OCI-LY3 (cell line): ENCODE results near the gene PHLPP2.

ENCODE experiments used
- EZH2phosphoT487 ChIP-seq: fragments of 200-600 bp; shearing (Covaris generic); IDR thresholded peaks from 2 replicates; pipeline ENCODE4 v1.6.1; 2018; ENCODE audit warnings: antibody characterized with exemption, mixed run types, low read depth
- TF ChIP-seq, protein P1 (sequence below): fragments of 200-600, 300-600 bp; sonication (generic); IDR thresholded peaks from 2 replicates; pipeline ENCODE4 v1.5.1; 2014; ENCODE audit warnings: antibody characterized with exemption, low read length, low read depth

DNA sequence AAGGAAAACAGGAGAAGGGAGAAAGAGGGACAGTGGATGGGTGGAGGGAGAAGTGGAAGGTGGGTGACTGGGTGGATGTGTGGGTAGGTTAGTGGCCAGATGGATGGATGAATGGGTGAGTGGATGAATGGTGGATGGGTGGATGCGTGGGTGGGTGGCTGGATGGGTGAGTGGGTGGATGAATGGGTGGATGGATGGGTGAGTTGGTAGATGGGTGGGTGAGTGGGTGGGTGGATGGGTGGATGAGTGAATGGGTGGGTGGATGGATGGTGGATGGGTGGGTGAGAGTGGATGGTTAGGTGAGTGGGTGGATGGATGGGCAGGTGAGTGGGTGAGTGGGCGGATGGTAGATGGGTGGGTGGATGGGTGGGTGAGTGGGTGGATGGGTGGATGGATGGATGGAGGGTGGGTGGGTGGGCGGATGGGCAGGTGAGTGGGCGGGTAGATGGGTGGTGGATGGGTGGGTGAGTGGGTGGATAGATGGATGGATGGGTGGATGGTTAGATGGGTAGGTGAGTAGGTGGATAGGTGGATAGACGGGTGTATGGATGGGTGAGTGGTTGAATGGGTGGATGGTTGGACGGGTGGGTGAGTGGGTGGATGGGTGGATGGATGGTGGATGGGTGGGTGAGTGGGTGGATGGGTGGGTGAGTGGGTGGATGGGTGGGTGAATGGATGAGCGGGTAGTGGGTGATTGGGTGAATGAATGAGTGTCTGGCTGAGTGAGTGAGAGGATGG lies 99.2 kb downstream of the PHLPP2 start:
- TF ChIP-seq, protein P1, sequence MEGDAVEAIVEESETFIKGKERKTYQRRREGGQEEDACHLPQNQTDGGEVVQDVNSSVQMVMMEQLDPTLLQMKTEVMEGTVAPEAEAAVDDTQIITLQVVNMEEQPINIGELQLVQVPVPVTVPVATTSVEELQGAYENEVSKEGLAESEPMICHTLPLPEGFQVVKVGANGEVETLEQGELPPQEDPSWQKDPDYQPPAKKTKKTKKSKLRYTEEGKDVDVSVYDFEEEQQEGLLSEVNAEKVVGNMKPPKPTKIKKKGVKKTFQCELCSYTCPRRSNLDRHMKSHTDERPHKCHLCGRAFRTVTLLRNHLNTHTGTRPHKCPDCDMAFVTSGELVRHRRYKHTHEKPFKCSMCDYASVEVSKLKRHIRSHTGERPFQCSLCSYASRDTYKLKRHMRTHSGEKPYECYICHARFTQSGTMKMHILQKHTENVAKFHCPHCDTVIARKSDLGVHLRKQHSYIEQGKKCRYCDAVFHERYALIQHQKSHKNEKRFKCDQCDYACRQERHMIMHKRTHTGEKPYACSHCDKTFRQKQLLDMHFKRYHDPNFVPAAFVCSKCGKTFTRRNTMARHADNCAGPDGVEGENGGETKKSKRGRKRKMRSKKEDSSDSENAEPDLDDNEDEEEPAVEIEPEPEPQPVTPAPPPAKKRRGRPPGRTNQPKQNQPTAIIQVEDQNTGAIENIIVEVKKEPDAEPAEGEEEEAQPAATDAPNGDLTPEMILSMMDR, result no peak
- no peak for TF ChIP-seq EZH2phosphoT487
